ENCODE results near the gene CLDN11.

CLDN11 gene

GRCh38 chr3:170428095-170428494, 9.4 kb downstream of the CLDN11 start:
- H3K36me3 Mint-ChIP-seq (ENCODE audit: low read depth): peaks cover 34% of the 10 kb centered on the region
- H3K4me3 Mint-ChIP-seq: no peak overlapping the region
- no peaks in the 10 kb centered on the region for H3K9me3 Mint-ChIP-seq
- TF ChIP-seq CTCF (IDR thresholded peaks at IDR 0.05; ENCODE audit: unreplicated experiment in 3 of 3): no peak
- H3K4me1 Mint-ChIP-seq: peaks cover 29% of the 10 kb centered on the region
- peak overlapping the region; percentile 52 to 87 (median 86) for H3K27ac Mint-ChIP-seq
- H3K27me3 Mint-ChIP-seq (ENCODE audit: low read depth): no peaks in the 10 kb centered on the region

- Mint-ChIP-seq H3K27ac (peak overlapping the region; percentile 52 to 87 (median 86)), H3K4me1 (peaks cover 29% of the 10 kb centered on the region), H3K27me3 (ENCODE audit: low read depth) (no peaks in the 10 kb centered on the region), H3K36me3 (ENCODE audit: low read depth) (peaks cover 37% of the 10 kb centered on the region), H3K4me3 (no peak overlapping the region), H3K9me3 (no peaks in the 10 kb centered on the region)
- TF ChIP-seq CTCF (IDR thresholded peaks at IDR 0.05; ENCODE audit: unreplicated experiment in 3 of 3): no peak
Observed at GRCh38 chr3:170429050-170429449, 10.4 kb downstream of the CLDN11 start.

GRCh38 chr3:170431054-170431453, 12.4 kb downstream of the CLDN11 start:
- no peak overlapping the region for H3K4me3 Mint-ChIP-seq
- peaks cover 43% of the 10 kb centered on the region for H3K36me3 Mint-ChIP-seq (ENCODE audit: low read depth)
- peak overlapping the region in 2 of 3 experiments; percentile 52 to 73 for H3K27ac Mint-ChIP-seq
- H3K4me1 Mint-ChIP-seq: peaks cover 26% of the 10 kb centered on the region
- H3K9me3 Mint-ChIP-seq: no peaks in the 10 kb centered on the region
- no peak for TF ChIP-seq CTCF (IDR thresholded peaks at IDR 0.05; ENCODE audit: unreplicated experiment in 3 of 3)
- no peaks in the 10 kb centered on the region for H3K27me3 Mint-ChIP-seq (ENCODE audit: low read depth)

- Mint-ChIP-seq H3K27ac (no peak overlapping the region), H3K4me1 (peaks cover 23% of the 10 kb centered on the region), H3K36me3 (ENCODE audit: low read depth) (peaks cover 46% of the 10 kb centered on the region), H3K9me3 (no peaks in the 10 kb centered on the region), H3K4me3 (no peak overlapping the region), H3K27me3 (ENCODE audit: low read depth) (no peaks in the 10 kb centered on the region)
- no peak for TF ChIP-seq CTCF (IDR thresholded peaks at IDR 0.05; ENCODE audit: unreplicated experiment in 3 of 3)
Observed at GRCh38 chr3:170432416-170432815, 13.7 kb downstream of the CLDN11 start.

- no peak overlapping the region for H3K27ac Mint-ChIP-seq
- TF ChIP-seq CTCF (IDR thresholded peaks at IDR 0.05; ENCODE audit: unreplicated experiment in 3 of 3): no peak
- H3K36me3 Mint-ChIP-seq (ENCODE audit: low read depth): peaks cover 38% of the 10 kb centered on the region
- H3K27me3 Mint-ChIP-seq (ENCODE audit: low read depth): no peaks in the 10 kb centered on the region
- no peaks in the 10 kb centered on the region for H3K9me3 Mint-ChIP-seq
- no peaks in the 10 kb centered on the region for H3K4me1 Mint-ChIP-seq
- no peak overlapping the region for H3K4me3 Mint-ChIP-seq
Observed at GRCh38 chr3:170436697-170437096, 18.0 kb downstream of the CLDN11 start.

- no peaks in the 10 kb centered on the region for H3K4me1 Mint-ChIP-seq
- H3K9me3 Mint-ChIP-seq: no peaks in the 10 kb centered on the region
- peaks cover 35% of the 10 kb centered on the region for H3K36me3 Mint-ChIP-seq (ENCODE audit: low read depth)
- no peaks in the 10 kb centered on the region for H3K27me3 Mint-ChIP-seq (ENCODE audit: low read depth)
- peak overlapping the region in 1 of 3 experiments; percentile 28 for H3K27ac Mint-ChIP-seq
- no peak for TF ChIP-seq CTCF (IDR thresholded peaks at IDR 0.05; ENCODE audit: unreplicated experiment in 3 of 3)
- no peak overlapping the region for H3K4me3 Mint-ChIP-seq
Observed at GRCh38 chr3:170437176-170437575, 18.5 kb downstream of the CLDN11 start.
